OCI-LY1 (cell line): ENCODE results near the gene PARD6B.

Source experiments
- EZH2 ChIP-seq: fragments of 200-600 bp; sonication (generic), shearing (Covaris generic); IDR thresholded peaks from 2 replicates; pipeline ENCODE4 v1.8.0; 2017; ENCODE audit warnings: borderline replicate concordance, mixed run types, mild to moderate bottlenecking, antibody characterized with exemption, low read length, moderate library complexity, mixed read lengths
- TF ChIP-seq, protein P1 (sequence below): fragments of 200-600 bp; sonication (generic), shearing (Covaris generic); IDR thresholded peaks from 2 replicates; pipeline ENCODE4 v1.5.1; 2017; ENCODE audit warnings: mild to moderate bottlenecking, antibody characterized with exemption, low read length, moderate library complexity, mixed read lengths

DNA sequence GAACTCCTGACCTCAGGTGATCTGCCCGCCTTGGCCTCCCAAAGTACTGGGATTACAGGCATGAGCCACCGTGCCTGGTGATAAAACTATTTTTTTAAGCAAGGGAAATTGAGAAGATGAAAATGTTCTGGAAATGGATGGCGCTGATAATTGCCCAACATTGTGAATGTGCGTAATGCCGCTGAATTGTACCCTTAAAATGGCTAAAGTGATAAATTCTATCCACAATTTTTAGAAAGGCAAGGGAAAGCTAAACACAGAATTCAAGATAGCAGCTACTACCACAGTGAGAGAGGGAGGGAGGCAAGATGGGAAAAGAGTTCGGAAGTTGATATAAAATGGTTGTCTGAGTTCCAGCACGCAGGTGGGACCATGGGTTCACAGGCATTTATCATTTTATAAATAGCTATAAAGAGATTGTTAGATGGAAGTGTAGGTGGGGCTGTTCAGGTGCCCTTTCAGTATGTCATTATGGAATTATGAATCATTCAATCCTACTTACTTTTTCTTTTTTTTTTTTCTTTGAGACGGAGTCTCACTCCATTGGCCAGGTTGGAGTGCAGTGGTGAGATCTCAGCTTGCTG, 48.3 kb upstream of the PARD6B start:
- TF ChIP-seq, protein P1, sequence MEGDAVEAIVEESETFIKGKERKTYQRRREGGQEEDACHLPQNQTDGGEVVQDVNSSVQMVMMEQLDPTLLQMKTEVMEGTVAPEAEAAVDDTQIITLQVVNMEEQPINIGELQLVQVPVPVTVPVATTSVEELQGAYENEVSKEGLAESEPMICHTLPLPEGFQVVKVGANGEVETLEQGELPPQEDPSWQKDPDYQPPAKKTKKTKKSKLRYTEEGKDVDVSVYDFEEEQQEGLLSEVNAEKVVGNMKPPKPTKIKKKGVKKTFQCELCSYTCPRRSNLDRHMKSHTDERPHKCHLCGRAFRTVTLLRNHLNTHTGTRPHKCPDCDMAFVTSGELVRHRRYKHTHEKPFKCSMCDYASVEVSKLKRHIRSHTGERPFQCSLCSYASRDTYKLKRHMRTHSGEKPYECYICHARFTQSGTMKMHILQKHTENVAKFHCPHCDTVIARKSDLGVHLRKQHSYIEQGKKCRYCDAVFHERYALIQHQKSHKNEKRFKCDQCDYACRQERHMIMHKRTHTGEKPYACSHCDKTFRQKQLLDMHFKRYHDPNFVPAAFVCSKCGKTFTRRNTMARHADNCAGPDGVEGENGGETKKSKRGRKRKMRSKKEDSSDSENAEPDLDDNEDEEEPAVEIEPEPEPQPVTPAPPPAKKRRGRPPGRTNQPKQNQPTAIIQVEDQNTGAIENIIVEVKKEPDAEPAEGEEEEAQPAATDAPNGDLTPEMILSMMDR, result no peak
- TF ChIP-seq EZH2, result no peak
